Activated naive CD4-positive, alpha-beta T cell treated with anti-CD3 and anti-CD28 coated beads, Interleukin-2, amount 10 ng/mL, durations not matched to agents 7 days and 5 days (primary cell): ENCODE data around the gene EPB41L4A.
"Not testable (repeated sequence)": the region's sequence is repeated elsewhere in the genome, so short reads cannot be mapped to it uniquely, and the experiment has no call there.

Experiments
- CTCF ChIA-PET: fragments of 350-600 bp; sonication (Branson Sonifier 250); formaldehyde crosslinking; loops from one replicate; lab custom pipeline; 2021; ENCODE audit warnings: antibody characterized with exemption; lab: Charles Lee
- DNase-seq: peaks from one replicate; pipeline ENCODE4 v3.0.0-alpha.2; 2020
- H3K27ac Mint-ChIP-seq: one replicate; pipeline ENCODE4 v1.8.0; 2021; ENCODE audit warnings: mild to moderate bottlenecking, moderate library complexity, mixed read lengths
- H3K27me3 Mint-ChIP-seq: one replicate; pipeline ENCODE4 v1.8.0; 2021; ENCODE audit warnings: mild to moderate bottlenecking, mixed read lengths
- H3K36me3 Mint-ChIP-seq: one replicate; pipeline ENCODE4 v1.8.0; 2021; ENCODE audit warnings: mixed read lengths
- H3K4me1 Mint-ChIP-seq: one replicate; pipeline ENCODE4 v1.8.0; 2021; ENCODE audit warnings: mixed read lengths
- H3K4me3 Mint-ChIP-seq: one replicate; pipeline ENCODE4 v1.8.0; 2021; ENCODE audit warnings: mild to moderate bottlenecking, moderate library complexity, mixed read lengths
- H3K9me3 Mint-ChIP-seq: one replicate; pipeline ENCODE4 v1.8.0; 2021; ENCODE audit warnings: mixed read lengths

EPB41L4A gene

DNA sequence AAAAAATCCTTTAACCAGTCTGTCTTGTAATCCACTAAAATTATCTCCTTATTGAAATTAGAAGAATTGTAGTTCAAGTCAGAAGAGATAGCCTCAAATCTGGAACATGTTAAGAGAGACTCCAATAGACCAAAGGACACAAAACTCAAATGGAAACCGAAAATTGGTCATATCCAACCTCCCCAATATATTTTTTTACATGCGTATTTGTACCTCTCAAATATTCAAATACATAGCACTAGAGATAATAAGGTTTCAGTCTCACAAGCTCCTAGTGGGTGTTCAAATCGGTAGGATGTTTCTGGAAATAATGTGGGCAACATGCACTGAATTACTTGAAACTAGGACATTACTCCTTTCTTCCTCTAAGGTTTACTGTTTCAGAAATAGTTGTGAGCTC is 33.5 kb downstream of the EPB41L4A start:
- CTCF ChIA-PET: no interaction called here
- Mint-ChIP-seq H3K36me3 (no peaks in the 10 kb centered on the region), H3K4me3 (no peak overlapping the region)

DNA sequence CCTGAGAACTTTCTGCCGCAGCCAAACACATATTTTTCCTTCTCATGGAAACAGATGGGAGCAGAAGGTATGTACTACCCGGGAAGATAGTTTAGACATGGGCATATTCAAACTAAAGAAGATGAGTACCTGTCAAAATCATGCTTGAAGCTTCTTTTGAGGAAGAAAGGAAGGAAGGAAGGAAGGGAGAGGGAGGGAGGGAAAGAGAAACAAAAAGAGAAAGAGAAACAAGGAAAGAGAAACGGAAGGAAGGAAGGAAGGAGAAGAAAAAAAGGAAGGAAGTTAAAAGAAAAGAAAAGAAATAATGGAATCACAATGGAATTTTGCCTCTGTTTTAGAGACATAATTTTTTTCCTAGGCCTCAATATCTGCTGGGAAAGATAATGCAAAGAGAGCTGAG is 34.6 kb downstream of the EPB41L4A start:
- Mint-ChIP-seq H3K9me3 (no peaks in the 10 kb centered on the region), H3K4me1 (no peaks in the 10 kb centered on the region), H3K36me3 (no peaks in the 10 kb centered on the region), H3K27me3 (peaks cover 6% of the 10 kb centered on the region), H3K27ac (no peak overlapping the region), H3K4me3 (no peak overlapping the region)
- DNase-seq: no peak
- CTCF ChIA-PET: no interaction called here

More for the DNA sequence above, 33.5 kb downstream of the EPB41L4A start:
- H3K9me3 Mint-ChIP-seq: no peaks in the 10 kb centered on the region
- H3K27me3 Mint-ChIP-seq: peaks cover 6% of the 10 kb centered on the region
- H3K27ac Mint-ChIP-seq: no peak overlapping the region
- H3K4me1 Mint-ChIP-seq: no peaks in the 10 kb centered on the region
- no peak for DNase-seq

GRCh38 chr5:112382886-112383285 is 36.2 kb downstream of the EPB41L4A start:
- Mint-ChIP-seq H3K36me3 (no peaks in the 10 kb centered on the region), H3K9me3 (no peaks in the 10 kb centered on the region), H3K4me3 (no peak overlapping the region), H3K4me1 (no peaks in the 10 kb centered on the region), H3K27me3 (peaks cover 6% of the 10 kb centered on the region), H3K27ac (no peak overlapping the region)
- DNase-seq: no peak
- CTCF ChIA-PET: interaction anchor here (0.6 kb wide), 1 partner anchor 115 kb away, joined by 3 read pairs; no protein-coding TSS in a partner anchor

GRCh38 chr5:112381521-112381920 is 37.6 kb downstream of the EPB41L4A start:
- no peaks in the 10 kb centered on the region for H3K9me3 Mint-ChIP-seq
- no peak for DNase-seq
- CTCF ChIA-PET: no interaction called here
- H3K27ac Mint-ChIP-seq: no peak overlapping the region
- H3K27me3 Mint-ChIP-seq: no peaks in the 10 kb centered on the region
- no peaks in the 10 kb centered on the region for H3K36me3 Mint-ChIP-seq
- H3K4me3 Mint-ChIP-seq: no peak overlapping the region
- no peaks in the 10 kb centered on the region for H3K4me1 Mint-ChIP-seq

DNA sequence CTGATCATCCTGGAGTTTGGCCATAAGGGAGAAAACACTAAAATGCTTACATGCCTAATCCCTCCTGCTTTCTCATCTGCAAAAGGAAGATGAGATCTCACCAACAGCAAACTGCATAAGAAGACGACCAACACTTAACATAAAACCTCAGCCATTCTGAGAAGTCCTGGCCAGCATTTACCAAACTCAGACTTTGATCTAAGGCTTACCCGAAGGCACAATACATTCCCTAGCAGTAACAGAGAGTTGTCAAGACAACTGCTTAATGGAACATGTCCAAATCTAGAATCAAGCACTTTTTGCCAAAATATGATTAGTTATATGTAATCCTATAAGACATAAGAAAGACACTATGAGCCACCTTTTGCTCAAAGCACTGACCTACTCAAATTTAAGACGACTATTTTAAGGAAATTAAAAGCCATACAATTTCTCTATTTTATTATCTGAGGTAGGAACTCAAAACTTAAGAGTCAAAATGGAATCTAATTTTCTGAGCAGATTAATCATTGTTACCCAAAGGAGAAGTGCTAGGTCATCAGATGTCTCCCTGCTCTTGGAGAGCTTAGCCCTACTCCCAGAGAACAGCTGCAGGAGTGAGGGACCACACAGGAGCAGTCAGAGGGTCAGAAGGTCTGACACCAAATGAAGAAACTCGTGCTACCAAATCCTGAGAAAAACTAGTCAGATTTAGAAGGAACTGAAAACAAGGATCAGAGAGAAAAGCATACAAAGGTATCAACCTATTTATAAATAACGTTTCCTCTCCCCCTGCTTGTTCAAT is 39.3 kb downstream of the EPB41L4A start:
- Mint-ChIP-seq H3K4me1 (no peaks in the 10 kb centered on the region), H3K36me3 (no peaks in the 10 kb centered on the region), H3K9me3 (no peaks in the 10 kb centered on the region), H3K4me3 (no peak overlapping the region), H3K27ac (no peak overlapping the region), H3K27me3 (no peaks in the 10 kb centered on the region)
- no peak for DNase-seq
- CTCF ChIA-PET: no interaction called here

DNA sequence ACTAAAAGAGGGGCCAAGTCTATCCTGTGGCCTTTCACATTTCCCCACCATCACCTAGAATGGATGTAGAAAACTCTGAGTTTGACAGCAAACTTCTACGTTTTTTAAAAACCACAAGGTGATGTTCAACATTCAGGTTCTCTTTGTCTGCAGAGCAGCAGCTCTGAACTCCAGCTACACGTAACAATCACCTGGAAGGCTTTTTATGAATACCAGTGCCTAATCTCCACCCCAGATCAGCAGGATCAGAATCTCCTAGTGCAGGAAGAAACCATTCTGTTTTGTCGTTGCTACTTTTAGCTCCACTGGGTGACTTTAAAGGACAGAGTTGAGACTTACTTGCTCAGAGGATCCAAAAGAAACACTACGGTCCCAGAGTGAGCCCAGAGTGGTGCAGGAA is 44.3 kb downstream of the EPB41L4A start:
- DNase-seq: no peak
- Mint-ChIP-seq H3K4me3 (no peak overlapping the region), H3K4me1 (no peaks in the 10 kb centered on the region)

GRCh38 chr5:112374356-112374755 is 44.7 kb downstream of the EPB41L4A start:
- Mint-ChIP-seq H3K4me1 (no peaks in the 10 kb centered on the region), H3K9me3 (no peaks in the 10 kb centered on the region), H3K36me3 (no peaks in the 10 kb centered on the region), H3K4me3 (no peak overlapping the region), H3K27me3 (no peaks in the 10 kb centered on the region), H3K27ac (no peak overlapping the region)
- DNase-seq: no peak
- CTCF ChIA-PET: no interaction called here

More for the DNA sequence above, 44.3 kb downstream of the EPB41L4A start:
- H3K27me3 Mint-ChIP-seq: no peaks in the 10 kb centered on the region
- no peak overlapping the region for H3K27ac Mint-ChIP-seq
- no peaks in the 10 kb centered on the region for H3K9me3 Mint-ChIP-seq
- CTCF ChIA-PET: no interaction called here
- no peaks in the 10 kb centered on the region for H3K36me3 Mint-ChIP-seq

DNA sequence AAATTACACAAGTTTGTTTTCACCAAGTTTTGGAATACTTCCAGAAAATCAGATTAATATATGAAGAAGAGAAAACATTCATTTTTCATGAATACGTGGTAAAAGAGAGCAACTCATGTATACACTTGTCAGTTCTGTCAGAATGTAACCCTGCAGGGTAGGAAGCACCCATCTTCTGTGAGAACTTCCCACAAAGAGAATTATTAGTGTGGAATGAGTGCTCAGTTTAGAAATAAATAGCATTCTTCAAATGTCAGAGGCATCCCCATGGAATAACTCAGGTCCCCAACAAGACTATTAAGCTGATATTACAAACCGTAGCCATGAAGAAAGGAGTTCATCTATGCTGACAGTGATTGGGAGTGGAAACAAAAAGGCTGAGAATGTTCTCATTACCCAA is 45.2 kb downstream of the EPB41L4A start:
- DNase-seq: no peak
- Mint-ChIP-seq H3K27ac (no peak overlapping the region), H3K36me3 (no peaks in the 10 kb centered on the region), H3K4me3 (no peak overlapping the region), H3K4me1 (no peaks in the 10 kb centered on the region), H3K27me3 (no peaks in the 10 kb centered on the region), H3K9me3 (no peaks in the 10 kb centered on the region)
- CTCF ChIA-PET: no interaction called here

DNA sequence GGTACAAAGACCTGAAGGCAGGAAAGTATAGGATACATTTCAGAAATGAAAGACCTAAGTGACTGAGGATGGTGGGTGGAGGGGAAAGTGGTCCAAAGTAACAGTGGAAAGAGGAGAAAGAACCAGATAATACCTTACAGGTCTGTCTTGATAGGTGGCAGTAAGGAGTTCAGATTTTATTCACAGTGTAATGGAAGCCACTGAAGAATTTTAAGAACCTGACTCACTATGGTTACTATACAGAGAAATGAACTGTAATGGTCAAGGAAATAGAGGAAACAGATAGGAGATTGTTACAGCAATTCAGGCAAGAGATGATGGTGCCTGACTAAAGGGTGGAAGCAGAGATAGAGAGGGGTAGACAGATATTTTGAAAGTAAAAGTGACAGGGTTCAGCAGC is 46.5 kb downstream of the EPB41L4A start:
- CTCF ChIA-PET: no interaction called here
- Mint-ChIP-seq H3K4me1 (no peaks in the 10 kb centered on the region), H3K27ac (no peak overlapping the region), H3K9me3 (no peaks in the 10 kb centered on the region), H3K36me3 (no peaks in the 10 kb centered on the region), H3K4me3 (no peak overlapping the region), H3K27me3 (no peaks in the 10 kb centered on the region)
- DNase-seq: no peak

GRCh38 chr5:112371067-112371466 is 48.0 kb downstream of the EPB41L4A start:
- CTCF ChIA-PET: no interaction called here
- H3K27ac Mint-ChIP-seq: no peak overlapping the region
- DNase-seq: no peak
- no peaks in the 10 kb centered on the region for H3K36me3 Mint-ChIP-seq
- H3K9me3 Mint-ChIP-seq: no peaks in the 10 kb centered on the region
- H3K27me3 Mint-ChIP-seq: no peaks in the 10 kb centered on the region
- H3K4me3 Mint-ChIP-seq: no peak overlapping the region
- no peaks in the 10 kb centered on the region for H3K4me1 Mint-ChIP-seq

GRCh38 chr5:112367400-112367799 is 51.7 kb downstream of the EPB41L4A start:
- no peak for DNase-seq
- Mint-ChIP-seq H3K36me3 (no peaks in the 10 kb centered on the region), H3K27ac (no peak overlapping the region), H3K4me3 (no peak overlapping the region), H3K4me1 (no peaks in the 10 kb centered on the region), H3K9me3 (no peaks in the 10 kb centered on the region), H3K27me3 (no peaks in the 10 kb centered on the region)
- CTCF ChIA-PET: no interaction called here

GRCh38 chr5:112366987-112367386 is 52.1 kb downstream of the EPB41L4A start:
- Mint-ChIP-seq H3K36me3 (no peaks in the 10 kb centered on the region), H3K9me3 (no peaks in the 10 kb centered on the region), H3K4me1 (no peaks in the 10 kb centered on the region), H3K27ac (no peak overlapping the region), H3K27me3 (no peaks in the 10 kb centered on the region), H3K4me3 (no peak overlapping the region)
- no peak for DNase-seq
- CTCF ChIA-PET: no interaction called here

- not testable (repeated sequence) for H3K4me1 Mint-ChIP-seq, H3K9me3 Mint-ChIP-seq, H3K27ac Mint-ChIP-seq
These were observed 58.3 kb downstream of the EPB41L4A start for GRCh38 chr5:112360740-112361139.

GRCh38 chr5:112356178-112356956 is 62.7 kb downstream of the EPB41L4A start:
- Mint-ChIP-seq H3K36me3 (no peaks in the 10 kb centered on the region), H3K9me3 (no peaks in the 10 kb centered on the region), H3K27ac (no peak overlapping the region), H3K4me1 (no peaks in the 10 kb centered on the region), H3K4me3 (no peak overlapping the region), H3K27me3 (peaks cover 4% of the 10 kb centered on the region)
- CTCF ChIA-PET: no interaction called here
- no peak for DNase-seq

More at GRCh38 chr5:112360740-112361139, 58.3 kb downstream of the EPB41L4A start:
- H3K4me3 Mint-ChIP-seq, DNase-seq, H3K36me3 Mint-ChIP-seq, H3K27me3 Mint-ChIP-seq, CTCF ChIA-PET: not testable (repeated sequence)
